CD4-positive, alpha-beta T cell treated with Interleukin-17A for 1 hour (primary cell): ENCODE results near the gene RAMACL.
"Not testable (repeated sequence)": the region's sequence is repeated elsewhere in the genome, so short reads cannot be mapped to it uniquely, and the experiment has no call there.

Experiments
- DNase-seq: peaks from one replicate; pipeline ENCODE4 v3.0.0-alpha.2; 2020

Gene RAMACL

DNA sequence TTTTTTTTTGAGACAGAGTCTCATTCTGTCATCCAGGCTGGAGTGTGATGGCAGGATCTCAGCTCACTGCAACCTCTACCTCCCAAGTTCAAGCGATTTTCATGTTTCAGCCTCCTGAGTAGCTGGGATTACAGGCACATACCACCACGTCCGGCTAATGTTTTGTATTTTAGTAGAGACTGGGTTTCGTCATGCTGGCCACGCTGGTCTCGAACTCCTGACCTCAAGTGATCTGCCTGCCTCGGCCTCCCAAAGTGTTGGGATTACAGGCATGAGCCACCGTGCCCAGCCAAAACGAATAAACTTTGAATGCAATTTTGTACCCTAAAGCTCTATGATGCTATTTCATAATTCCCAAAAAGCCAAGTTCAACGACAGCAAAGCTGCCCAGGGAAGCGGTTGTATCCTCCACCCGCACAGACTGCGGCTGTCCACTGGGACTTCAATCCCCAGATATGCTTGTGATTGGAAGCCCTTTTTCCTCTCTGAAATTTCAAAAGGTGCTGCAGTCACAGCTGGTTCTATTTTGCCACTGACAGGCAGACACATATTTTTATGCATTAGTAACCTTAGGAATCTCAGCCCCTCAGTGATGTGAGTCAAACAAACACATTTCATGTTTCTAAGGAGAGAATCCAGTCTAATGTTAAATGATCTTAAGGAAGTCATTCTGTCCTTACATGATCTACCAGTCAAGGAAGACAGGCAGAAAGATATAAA is 8.7 kb upstream of the RAMACL start:
- DNase-seq, result no peak

DNA sequence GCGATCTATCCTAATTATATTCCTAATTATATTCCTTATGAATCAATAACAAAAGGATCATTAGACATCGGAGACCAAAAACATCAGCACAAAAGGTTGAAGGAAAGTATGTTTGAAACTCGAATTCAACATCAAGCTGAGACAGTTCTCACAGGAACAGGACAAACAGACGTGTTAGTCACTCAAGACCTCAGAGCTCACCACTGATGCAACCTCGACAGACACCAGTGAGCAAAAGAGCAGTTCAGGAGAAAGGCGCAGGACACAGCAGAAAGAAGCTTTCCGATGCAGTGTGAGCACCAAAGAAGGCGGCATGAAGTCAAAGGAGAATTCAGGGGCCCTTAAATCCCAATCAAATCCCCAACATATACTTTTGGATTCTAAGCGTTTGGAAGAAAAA is 6.3 kb upstream of the RAMACL start:
- DNase-seq, result no peak

DNA sequence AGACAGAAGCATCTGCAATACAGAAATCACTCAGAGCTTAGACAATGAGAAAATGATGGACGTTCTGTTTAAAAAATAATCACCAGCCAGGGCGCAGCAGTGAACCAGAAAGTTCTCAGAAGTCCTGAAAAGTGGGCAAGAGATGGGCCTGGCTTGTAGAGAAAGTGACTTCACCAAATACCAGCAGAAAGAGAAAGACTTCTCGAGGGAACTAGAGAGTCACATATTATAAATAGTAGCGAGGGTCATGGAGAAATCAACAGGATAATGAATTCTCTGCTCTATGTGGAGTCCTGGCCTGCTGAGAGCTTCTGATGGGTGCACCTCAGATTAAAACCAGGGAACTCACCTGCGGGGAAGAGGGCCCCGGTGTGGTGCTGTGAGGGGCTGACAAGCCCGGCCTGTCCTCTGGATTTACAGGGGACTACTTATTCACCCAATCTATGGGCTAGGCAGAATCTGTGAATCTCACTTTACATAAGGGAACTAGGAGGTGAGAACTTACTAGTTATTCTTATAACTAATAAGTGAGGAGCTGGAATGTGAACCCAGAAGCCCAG is 5.6 kb upstream of the RAMACL start:
- no peak for DNase-seq

DNA sequence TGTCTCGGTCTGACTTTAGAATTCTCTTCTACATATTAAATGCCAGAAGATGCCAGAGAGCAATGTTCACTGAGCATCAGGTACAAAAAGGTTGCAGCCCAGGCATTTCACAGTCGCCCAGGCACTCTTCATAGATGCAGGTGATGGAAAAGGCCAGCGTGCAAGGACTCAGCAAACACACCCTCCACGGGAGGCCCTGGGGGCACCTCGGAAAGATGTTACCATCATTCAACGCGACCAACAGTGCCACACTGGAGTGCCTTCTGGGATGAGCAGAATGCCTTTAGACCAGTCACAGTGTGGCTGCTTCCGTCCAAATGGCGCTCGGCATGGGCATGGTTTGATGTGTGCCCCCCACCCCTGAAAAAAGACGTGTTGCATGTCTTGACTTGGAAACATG is 4.5 kb upstream of the RAMACL start:
- DNase-seq, result no peak

DNA sequence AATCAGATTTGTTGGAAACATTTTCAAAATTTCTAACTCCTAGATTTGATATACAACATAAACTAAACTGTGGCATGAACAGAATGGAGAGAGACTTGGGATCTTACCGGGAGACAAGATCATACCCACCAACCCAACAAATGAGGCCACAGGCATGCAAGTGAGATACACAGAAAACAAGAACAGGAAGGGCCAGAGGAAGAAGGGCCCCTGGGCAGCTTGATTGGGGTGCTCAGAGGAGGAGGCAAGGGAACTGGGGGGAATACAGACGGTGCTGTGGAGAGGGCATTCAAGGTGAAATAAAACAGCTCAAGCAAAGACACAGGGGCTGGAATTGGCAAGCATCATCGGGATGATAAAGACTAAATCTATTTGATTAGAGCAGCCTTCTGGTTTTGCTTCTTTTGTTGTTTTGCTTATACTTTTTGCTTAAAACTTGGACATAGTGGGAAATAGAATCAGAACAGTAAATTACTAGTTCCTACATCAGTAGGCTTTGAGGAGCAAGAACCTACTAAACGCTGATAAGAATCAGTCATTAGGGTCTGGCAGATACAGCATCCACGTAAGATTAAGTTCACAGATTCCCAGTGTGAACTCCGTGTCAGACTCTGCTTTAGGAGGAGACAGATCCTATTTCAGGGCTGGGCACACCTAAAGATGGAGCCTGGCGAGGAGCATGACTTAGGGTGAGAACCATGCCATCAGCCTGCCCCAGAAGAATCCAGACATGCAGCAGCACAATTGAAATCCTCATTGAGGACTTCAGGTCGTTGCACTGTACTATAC is 3.5 kb upstream of the RAMACL start:
- DNase-seq, result no peak

DNA sequence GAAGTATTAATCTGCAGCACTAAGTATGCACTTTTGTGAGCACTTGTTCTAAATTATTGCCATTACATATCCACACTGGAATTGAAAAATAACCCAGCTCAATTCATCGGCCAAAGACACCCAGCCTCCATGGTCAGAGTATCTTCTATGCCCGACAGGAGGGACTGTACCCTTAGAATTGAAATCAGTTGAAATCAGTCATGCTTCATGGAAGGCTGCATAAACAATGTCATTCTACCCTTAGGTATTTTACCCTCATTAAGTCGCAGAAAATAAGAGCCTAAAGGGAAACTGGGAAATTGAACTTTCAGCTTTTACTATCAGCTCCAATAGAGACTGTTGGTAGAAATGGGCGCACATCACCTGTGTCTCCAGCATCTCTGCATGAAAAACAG is 2.9 kb upstream of the RAMACL start:
- DNase-seq, result no peak

DNA sequence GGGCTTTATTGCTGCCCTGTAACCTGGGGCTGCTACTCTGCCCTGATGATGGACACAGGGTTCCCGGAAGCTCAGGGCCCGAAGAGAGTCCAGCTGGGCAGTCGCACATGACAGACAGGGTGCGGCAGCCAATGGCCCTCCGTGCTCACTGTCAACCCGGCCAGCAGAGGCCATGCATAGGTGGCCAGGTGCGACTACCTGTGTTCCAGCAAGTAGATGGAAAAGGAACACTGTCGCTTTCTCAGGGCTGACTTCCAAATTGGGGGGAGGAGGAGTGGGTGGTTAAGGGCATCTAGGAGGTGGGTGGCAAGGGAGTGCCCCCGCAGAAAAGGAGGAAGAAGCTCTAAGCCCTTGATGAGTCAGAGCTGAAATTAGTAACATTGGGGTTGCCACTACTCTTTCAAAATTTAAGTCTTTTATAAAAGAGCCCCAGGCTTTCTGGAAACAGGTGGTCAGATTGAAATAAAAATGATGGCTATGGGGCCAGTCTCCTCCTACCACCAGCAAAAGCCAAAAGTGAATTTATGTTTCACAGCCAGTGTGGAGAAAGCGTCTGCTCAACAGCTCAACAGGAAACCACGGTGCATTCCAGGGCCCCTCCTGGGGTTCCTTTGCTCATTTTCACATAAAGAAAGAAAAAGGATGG is 2.3 kb upstream of the RAMACL start:
- no peak for DNase-seq

DNA sequence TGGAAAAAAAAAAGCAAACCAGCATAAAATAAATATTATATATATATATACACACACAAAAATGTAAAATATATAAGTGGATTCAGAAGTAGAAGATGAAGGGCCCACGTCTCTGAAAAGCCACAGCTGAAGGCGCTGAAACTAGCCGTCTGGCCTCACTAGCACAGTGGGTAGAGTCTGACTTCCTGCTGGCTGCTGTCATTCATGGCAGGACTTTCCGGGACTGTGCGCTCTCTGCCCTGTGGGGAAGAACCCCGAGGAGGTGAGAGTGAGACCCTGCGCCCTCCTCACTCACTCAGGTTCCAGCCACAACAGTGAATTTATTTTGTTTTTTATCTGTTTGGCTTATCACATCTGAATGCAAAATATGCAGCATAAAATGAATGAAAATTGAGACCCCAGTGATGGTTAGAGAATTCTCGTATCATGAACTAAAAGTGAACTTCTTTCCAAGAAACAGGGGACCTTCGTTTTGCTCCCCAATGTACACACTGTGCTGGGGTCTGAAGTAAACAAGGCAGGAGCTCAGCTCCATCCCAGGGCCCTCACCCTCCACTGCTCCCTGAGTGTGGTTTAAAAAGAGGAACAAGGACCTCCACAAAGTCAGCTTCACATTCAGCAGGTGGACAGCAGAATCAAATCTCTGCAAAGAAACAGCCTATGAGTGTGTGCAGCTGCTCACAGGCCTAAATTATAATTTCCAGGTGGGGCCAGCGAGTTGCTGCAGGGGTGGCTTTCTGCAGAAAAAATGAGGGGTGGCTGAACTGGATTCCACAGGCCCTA is 1.3 kb upstream of the RAMACL start:
- DNase-seq, result no peak

DNA sequence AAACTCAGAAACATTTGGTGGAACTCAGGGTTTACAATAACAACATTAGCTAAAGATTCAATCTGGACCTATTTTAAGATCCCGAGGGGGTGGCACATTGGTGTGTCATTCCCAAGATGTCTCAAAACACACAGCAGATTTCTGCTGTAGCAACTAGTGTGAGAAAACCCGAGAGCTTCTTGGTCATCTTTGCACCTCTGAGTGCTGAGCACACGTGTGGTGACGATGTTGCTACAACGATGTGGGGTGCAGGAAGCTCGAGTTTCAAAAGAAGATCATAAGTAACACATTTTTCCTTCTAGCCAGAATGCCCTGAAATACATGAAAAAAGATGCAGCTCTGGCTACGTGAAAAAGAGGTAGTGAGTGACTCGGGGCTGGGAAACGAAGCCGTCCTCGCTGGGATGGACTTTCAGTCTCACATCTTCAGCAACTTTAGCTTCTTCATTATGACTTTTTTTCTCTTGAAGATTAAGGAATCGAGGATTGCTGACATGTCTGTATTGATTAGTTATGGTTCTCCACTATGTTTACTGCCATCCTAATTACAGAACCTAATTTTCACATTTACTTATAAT is 1.5 kb downstream of the RAMACL start:
- DNase-seq, result no peak

DNA sequence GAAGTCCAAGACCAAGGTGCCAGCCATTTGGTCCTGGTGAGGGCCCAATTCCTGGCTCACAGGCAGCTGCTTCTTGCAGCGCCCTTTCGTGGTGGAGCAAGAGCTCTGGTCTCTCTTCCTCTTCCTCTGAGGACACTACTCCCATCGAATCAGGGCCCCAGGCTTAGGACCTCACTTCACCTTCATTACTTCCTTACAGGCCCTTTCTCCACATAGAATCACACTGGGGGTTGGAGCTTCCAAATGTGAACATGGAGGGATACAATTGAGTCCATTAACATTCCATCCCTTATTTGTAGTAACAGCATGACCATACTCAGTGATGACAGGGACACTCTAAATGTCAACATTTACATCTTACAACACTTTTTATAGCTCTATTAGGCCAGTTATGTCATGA is 2.3 kb downstream of the RAMACL start:
- DNase-seq, result no peak

DNA sequence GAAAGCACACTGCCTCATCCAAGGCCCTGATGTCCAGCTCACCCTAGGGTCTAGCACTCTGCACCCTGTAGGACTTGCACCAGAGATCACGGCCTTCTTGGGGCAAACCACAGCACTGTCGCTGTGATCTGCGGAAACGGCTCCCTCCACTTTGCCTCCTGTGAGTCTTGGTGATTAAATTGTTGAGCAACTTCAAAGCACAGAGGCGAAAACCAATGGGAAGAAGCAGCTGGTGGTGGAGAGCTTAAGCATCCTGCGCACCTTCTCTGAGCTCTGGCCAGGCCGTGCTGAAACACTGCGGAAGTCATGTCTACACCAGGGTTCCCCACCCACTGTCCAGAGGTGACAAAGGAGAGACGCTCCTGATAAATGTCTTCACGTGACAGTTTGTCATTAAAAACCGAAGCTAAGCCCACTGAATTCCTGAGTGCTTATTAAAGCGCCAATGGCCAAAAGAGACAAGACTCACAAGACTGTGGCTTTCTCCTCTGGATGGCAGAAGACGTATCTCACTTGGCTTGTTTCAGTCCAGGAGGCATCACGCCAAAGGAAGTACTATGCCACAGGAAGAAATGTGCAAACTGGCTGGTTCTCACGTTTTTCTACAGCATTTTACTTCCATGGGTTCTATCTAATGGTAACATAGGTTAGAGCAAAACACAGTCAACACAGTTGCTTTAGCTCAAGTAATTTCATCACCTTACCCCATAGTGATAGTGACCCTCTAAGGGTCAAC is 3.1 kb downstream of the RAMACL start:
- DNase-seq, result no peak

DNA sequence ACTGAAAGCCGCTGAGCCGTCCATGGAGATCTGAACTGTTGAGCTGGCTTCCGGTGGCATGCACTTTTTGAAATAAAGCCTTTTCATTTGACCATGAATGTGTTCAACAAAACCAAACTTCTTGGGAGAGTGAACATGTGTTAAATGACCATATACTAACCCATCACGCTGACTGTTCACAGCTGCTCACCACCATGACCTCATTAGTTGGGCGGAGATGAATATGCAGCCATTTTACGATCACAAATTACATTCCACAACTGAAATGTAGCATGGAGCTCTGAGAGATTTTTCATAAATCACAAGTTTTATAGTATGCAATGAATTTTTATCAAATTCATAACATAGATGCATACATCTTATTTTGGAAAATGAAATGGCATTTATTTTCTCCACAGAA is 4.2 kb downstream of the RAMACL start:
- DNase-seq, result no peak

DNA sequence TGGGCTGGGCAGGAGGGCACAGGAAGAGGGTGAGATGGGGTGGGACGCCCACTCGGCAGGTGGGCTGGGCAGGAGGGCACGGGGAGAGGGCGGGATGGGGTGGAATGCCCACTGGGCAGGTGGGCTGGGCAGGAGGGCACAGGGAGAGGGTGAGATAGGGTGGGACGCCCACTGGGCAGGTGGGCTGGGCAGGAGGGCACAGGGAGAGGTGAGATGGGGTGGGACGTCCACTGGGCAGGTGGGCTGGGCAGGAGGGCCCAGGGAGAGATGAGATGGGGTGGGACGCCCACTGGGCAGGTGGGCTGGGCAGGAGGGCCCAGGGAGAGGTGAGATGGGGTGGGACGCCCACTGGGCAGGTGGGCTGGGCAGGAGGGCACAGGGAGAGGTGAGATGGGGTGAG is 4.7 kb downstream of the RAMACL start:
- DNase-seq, result not testable (repeated sequence)

DNA sequence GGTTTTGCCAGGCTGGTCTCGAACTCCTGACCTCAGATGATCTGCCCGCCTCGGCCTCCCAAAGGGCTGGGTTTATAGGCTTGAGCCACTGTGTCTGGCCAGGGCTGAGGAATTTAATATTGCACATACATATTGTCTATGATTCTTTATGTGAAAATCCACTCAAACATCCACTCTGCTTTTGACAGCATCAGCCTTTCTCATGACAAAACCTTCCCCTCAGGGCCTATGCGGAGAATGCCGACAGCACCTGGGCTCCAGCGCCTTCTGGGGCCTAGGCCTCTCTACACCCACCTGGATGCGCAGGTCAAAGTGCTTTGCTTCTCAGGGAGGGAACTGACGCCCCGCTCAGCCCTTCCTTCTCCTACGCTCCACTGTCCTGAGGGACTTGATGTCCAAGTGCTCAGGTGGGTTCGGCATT is 5.4 kb downstream of the RAMACL start:
- DNase-seq, result no peak

DNA sequence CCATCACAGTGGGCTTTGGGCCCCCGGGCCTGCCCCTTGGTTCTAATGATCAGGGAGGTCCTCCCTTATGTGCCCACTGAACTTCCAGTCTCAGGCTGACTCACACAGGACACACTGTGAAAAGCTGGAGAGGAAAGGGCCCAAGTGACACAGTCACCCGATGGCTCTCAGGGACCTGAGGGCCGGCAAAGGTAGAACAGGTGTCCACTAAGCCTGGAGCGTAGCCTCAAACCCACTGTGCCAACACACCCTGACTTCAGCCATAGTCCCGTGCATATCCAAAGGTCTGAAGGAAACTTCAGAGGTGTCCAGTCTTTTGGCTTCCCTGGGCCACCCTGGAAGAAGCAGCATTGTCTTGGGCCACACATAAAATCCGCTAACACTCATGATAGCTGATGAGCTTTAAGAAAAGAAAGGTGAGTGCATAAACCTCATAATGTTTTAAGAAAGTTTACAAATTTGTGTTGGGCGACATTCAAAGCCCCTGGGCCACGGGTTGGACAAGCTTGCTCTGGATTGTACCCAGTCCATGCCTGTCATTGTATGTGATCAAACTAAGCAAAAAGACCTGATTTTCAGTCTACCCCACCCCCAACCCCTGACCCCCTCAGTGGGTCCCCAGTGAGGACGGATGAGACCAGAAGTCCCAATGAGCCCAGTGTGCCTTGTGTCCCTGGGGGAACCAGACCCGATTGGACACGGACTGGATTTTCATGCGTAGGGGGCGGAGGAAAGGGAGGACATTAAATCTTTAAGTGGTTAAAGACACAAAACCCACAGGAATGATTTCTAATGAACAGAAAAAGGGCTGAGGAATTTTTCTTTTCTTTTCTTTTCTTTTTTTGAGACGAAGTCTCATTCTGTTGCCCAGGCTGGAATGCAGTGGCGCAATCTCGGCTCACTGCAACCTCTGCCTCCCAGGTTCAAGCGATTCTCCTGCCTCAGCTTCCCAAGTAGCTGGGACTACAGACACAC is 6.1 kb downstream of the RAMACL start:
- no peak for DNase-seq

DNA sequence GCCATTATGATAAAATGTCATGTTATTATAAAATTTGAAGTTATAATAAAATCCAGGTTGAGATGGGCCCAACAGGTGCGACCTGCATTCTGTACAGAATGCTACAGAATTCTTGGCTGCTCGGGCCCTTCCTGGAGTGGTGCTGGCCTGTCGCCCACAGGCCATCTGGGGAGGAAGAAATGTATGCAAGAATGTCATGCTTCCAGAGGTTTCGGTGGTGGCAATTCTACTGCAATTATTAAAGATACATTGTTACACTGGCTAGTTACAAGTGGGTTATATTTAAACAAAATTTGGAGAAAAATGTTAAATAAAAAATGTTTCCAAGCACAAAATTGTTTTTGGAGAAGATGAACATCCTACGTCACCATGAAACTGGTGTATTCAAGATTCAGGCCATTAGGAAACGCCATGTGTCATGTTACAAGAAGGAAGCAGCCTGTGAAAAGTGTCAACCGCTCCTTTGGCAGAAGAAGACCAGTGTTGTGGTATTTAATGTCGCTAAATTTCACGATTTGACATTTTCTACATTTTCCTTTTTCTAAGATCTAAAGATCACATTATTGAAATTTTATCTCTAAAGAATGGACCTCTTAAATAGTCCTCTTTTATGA is 7.1 kb downstream of the RAMACL start:
- DNase-seq, result no peak

DNA sequence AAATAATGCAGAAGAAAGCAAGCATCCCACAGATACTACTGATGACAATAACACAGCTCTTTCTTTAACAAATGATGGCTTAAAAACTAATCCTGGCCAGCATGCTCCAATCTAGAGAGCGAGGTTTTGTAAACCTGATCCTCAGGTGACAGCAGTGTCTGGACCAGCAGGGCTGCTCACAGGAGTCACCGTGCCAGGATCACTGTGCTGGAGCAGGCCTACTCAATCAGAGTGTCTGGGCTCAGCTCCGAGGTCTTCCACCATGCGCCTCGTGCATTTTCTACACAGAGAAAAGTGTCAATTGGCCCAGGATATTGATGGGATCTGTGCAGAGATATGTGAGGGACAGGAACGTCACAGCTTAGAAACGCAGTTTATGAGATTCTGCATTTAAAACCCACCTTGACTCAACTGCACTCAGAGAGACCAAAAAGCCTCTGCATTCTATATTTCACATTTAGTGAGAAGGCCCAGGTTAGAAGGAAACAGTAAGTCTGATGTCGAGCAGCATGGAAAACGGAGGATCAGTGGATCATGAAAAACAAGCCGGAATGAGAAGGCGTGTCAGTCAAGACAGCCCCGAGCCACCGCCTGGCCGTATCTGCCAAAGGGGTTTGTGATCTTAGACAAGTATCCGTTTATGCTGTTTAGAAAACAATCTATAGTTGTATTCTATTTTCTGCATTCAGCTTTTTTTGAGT is 7.8 kb downstream of the RAMACL start:
- DNase-seq, result no peak

DNA sequence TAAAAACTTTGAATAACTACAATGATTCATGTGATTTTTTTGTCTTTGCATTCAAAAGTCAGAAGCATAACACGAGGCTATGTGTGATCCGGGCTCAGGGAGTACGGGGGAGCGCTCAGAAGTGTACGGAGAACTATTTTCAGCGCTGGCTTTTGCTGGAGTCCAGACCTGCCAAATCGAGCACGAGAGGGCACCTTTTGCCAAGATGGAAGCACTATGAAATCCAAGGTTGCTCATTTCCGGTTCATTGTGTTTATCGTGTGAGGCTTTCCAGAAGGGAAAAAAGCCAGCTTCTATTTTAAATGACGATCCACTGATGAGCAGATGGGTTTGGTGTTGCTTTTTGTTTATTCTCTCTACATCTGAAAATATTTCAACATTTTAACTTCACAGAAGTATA is 11.3 kb downstream of the RAMACL start:
- no peak for DNase-seq

DNA sequence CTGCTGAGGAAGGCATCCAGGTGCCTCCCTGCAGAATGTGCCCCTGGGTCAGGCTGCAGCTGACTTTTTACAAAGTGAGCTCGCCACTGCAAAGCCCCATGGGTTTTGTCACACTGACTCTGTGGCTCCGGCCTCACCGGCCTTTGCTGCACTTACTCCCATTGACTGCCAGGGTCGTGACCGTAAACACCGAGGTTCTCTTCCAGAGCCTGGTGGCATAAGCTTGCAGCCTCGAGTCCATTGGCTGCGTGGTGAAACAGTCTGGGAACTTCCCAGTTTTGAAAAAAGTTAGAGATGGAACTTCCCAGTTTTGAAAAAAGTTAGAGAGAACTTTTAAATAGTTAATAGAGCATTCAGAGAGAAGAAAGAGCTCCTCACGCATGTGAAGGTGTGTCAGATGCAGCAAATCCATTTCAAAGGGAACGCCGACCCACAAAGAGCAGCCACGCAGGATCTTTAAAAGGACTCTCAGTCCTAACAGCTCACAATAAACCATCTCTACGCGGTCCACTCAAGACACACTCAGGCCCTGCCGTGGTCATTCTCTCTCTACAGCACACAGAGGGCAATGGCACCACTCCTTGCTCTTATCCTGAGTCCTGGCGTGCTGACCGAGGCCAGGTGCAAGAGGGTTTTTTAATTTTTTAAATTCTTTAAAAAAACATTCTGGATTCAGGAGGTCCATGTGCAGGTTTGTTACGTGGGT is 12.8 kb downstream of the RAMACL start:
- no peak for DNase-seq
